HepG2 (cell line): Measurements from ENCODE around the gene BCL2L1. TPM values are rescaled to one million over a fixed set of nuclear protein-coding genes. Genes with fewer than 3 reads are reported as not detected.

Experiments
- ATAC-seq: fragments of 200-7000 bp; cut with Tn5 transposase; 3 replicates; pipeline ENCODE4 v1.9.1; 2020; ENCODE audit warnings: mild to moderate bottlenecking, moderate library complexity
- BruUV-seq: library from RNA; stranded (reverse); fragments of 400-500 nt; replicated peaks from 2 replicates; lab custom pipeline; 2021; lab: Mats Ljungman, UMichigan
- CTCF ChIA-PET: fragments of 300-600 bp; formaldehyde crosslinking; extraction: SDS; loops from one replicate; lab custom pipeline; 2021; ENCODE audit warnings: low total read pairs, inconsistent platforms, low intra/inter-chr PET ratio; lab: Yijun Ruan, JAX
- POLR2A ChIA-PET: fragments of 350-600 bp; sonication (Branson Sonifier 250); formaldehyde crosslinking; loops from one replicate; lab custom pipeline; 2020; ENCODE audit warnings: antibody characterized with exemption, inconsistent platforms; lab: Yijun Ruan, JAX
- DNase-seq: peaks from one replicate; pipeline ENCODE4 v3.0.0-alpha.2; 2015; ENCODE audit warnings: low spot score
- FAIRE-seq: peaks from 3 replicates; lab custom pipeline; 2011; peaks lifted over from hg19 to GRCh38; lab: Jason Lieb, UNC
- H2AFZ ChIP-seq: one replicate; pipeline ENCODE4 v1.6.1; 2011; ENCODE audit warnings: low read length, inconsistent platforms
- H3K27ac ChIP-seq: fragments of 300-600 bp; 3 replicates; pipeline ENCODE4 v1.8.0; 2011; ENCODE audit warnings: mixed run types, mild to moderate bottlenecking, mixed read lengths, low read length, inconsistent platforms; ENCODE audit not compliant: insufficient read depth; ENCODE audit errors: extremely low read length
- H3K27me3 ChIP-seq, 2 experiments: fragments of 200-600 bp in 1 of 2; 2 replicates in 1 of 2; 3 replicates in 1 of 2; pipeline versions ENCODE4 v1.6.0 to v1.8.0; 2011; ENCODE audit warnings: low read length in 2 of 2, mild to moderate bottlenecking in 2 of 2, moderate library complexity in 2 of 2, inconsistent platforms in 1 of 2; ENCODE audit not compliant: insufficient read depth in 2 of 2, control insufficient read depth in 1 of 2
- H3K36me3 ChIP-seq, 2 experiments: fragments of 200-600 bp in 1 of 2; replicated peaks in 1 of 2; 2 replicates in 1 of 2; 3 replicates in 1 of 2; pipeline versions ENCODE4 v1.5.1 to v1.8.0; 2011; ENCODE audit warnings: low read length in 2 of 2, inconsistent platforms in 1 of 2; ENCODE audit not compliant: insufficient read depth in 2 of 2, control insufficient read depth in 1 of 2
- H3K4me1 ChIP-seq: 2 replicates; pipeline ENCODE4 v1.5.1; 2012; ENCODE audit warnings: low read length, inconsistent platforms; ENCODE audit not compliant: insufficient read depth
- H3K4me2 ChIP-seq: 2 replicates; pipeline ENCODE4 v1.6.0; 2011; ENCODE audit warnings: low read depth, low read length, inconsistent platforms
- H3K4me3 ChIP-seq, 3 experiments: fragments of 200-600 bp in 1 of 3; sonication (generic), shearing (Covaris generic) in 1 of 3; replicated peaks in 1 of 3; 2 replicates each; pipeline ENCODE4 v1.5.1; 2011 to 2016; ENCODE audit warnings: low read length in 3 of 3, inconsistent platforms in 2 of 3, low read depth in 2 of 3, mild to moderate bottlenecking in 2 of 3, control low read depth in 1 of 3, mixed read lengths in 1 of 3; ENCODE audit not compliant: insufficient read depth in 1 of 3
- H3K79me2 ChIP-seq: one replicate; pipeline ENCODE4 v1.6.1; 2011; ENCODE audit warnings: low read length, inconsistent platforms; ENCODE audit not compliant: insufficient read depth
- H3K9ac ChIP-seq: 2 replicates; pipeline ENCODE4 v1.6.0; 2011; ENCODE audit warnings: mild to moderate bottlenecking, low read depth, low read length, inconsistent platforms; ENCODE audit not compliant: insufficient read depth
- H3K9me3 ChIP-seq: 2 replicates; pipeline ENCODE4 v1.5.1; 2012; ENCODE audit warnings: mild to moderate bottlenecking, low read length
- H4K20me1 ChIP-seq: 2 replicates; pipeline ENCODE4 v1.6.0; 2011; ENCODE audit warnings: inconsistent platforms, mild to moderate bottlenecking, low read length, moderate library complexity; ENCODE audit not compliant: insufficient read depth
- BRCA1 ChIP-seq: sonication (generic); formaldehyde crosslinking; IDR thresholded peaks from 2 replicates; pipeline ENCODE4 v1.4.0; 2020; ENCODE audit warnings: missing genetic modification reagents
- FOXK1 ChIP-seq: sonication (generic); formaldehyde crosslinking; IDR thresholded peaks from 2 replicates; pipeline ENCODE4 v1.4.0; 2020; ENCODE audit warnings: low read depth, missing genetic modification reagents, borderline replicate concordance
- MYNN ChIP-seq: sonication (generic); formaldehyde crosslinking; IDR thresholded peaks from 2 replicates; pipeline ENCODE4 v1.4.0; 2020; ENCODE audit warnings: mild to moderate bottlenecking, low read depth, missing genetic modification reagents
- NCOA2 ChIP-seq: sonication (generic); formaldehyde crosslinking; IDR thresholded peaks from 2 replicates; pipeline ENCODE4 v1.8.0; 2022; ENCODE audit warnings: inconsistent platforms
- NR3C1 ChIP-seq: sonication (generic); formaldehyde crosslinking; IDR thresholded peaks from 2 replicates; pipeline ENCODE4 v1.4.0; 2020; ENCODE audit warnings: missing genetic modification reagents
- PHF21A ChIP-seq: sonication (generic); formaldehyde crosslinking; IDR thresholded peaks from 2 replicates; pipeline ENCODE4 v1.5.0; 2020; ENCODE audit warnings: mild to moderate bottlenecking, missing genetic modification reagents
- PHF5A ChIP-seq: IDR thresholded peaks from one replicate; pipeline ENCODE4 v1.6.1; 2018; ENCODE audit warnings: low read depth, missing genetic modification reagents; ENCODE audit not compliant: unreplicated experiment
- SOX13 ChIP-seq, 3 experiments: fragments of 450-650 bp in 1 of 3; sonication (generic) in 1 of 3; formaldehyde crosslinking in 1 of 3; IDR thresholded peaks in 2 of 3; conservative IDR thresholded peaks in 1 of 3; 2 replicates each; pipeline versions ENCODE4 v1.5.0 to v1.6.1; 2016 to 2020; ENCODE audit warnings: antibody characterized with exemption in 1 of 3, mild to moderate bottlenecking in 1 of 3, missing compliant biosample characterization in 1 of 3, missing genetic modification reagents in 1 of 3, moderate library complexity in 1 of 3
- ZFP82 ChIP-seq: sonication (generic); formaldehyde crosslinking; IDR thresholded peaks from 2 replicates; pipeline ENCODE4 v1.5.1; 2020; ENCODE audit warnings: mild to moderate bottlenecking, missing genetic modification reagents, borderline replicate concordance
- ZFP90 ChIP-seq: sonication (generic); formaldehyde crosslinking; IDR thresholded peaks from 2 replicates; pipeline ENCODE4 v1.8.0; 2022; ENCODE audit warnings: missing genetic modification reagents, mild to moderate bottlenecking, inconsistent platforms, borderline replicate concordance
- ZFYVE20 ChIP-seq: sonication (generic); formaldehyde crosslinking; IDR thresholded peaks from 2 replicates; pipeline ENCODE4 v1.8.0; 2023; ENCODE audit warnings: low read depth, mild to moderate bottlenecking, moderate library complexity, missing genetic modification reagents, borderline replicate concordance
- ZNF501 ChIP-seq: sonication (generic); formaldehyde crosslinking; IDR thresholded peaks from 2 replicates; pipeline ENCODE4 v1.5.1; 2020; ENCODE audit warnings: mild to moderate bottlenecking, moderate library complexity, missing genetic modification reagents
- ZNF572 ChIP-seq: sonication (generic); formaldehyde crosslinking; IDR thresholded peaks from 2 replicates; pipeline ENCODE4 v1.5.1; 2020; ENCODE audit warnings: mild to moderate bottlenecking, missing genetic modification reagents
- ZNF766 ChIP-seq: sonication (generic); formaldehyde crosslinking; IDR thresholded peaks from 2 replicates; pipeline ENCODE4 v1.5.0; 2020; ENCODE audit warnings: missing genetic modification reagents, borderline replicate concordance
- ZNF816 ChIP-seq: sonication (generic); formaldehyde crosslinking; IDR thresholded peaks from 2 replicates; pipeline ENCODE4 v1.8.0; 2022; ENCODE audit warnings: missing genetic modification reagents, mild to moderate bottlenecking, borderline replicate concordance
- WGBS: methylation state at CpG from one replicate; pipeline ENCODE4 v1.1.6; 2017; ENCODE audit warnings: low lambda C conversion rate; 5-methylcytosine and 5-hydroxymethylcytosine counted together
- in situ Hi-C: cut with HindIII; loops from 2 replicates; pipeline ENCODE4 v1.10.0; 2017; ENCODE audit warnings: low pct_unique_long_range_greater_than_20kb; ENCODE audit not compliant: extremely low pct_ligation_motif_present
- intact Hi-C: fragments of 100-400 bp; cut with micrococcal nuclease; formaldehyde crosslinking; loops from one replicate; pipeline ENCODE4 v1.10.0; 2022; ENCODE audit not compliant: unreplicated experiment
- polyA plus RNA-seq, 8 experiments: library from polyadenylated mRNA; depleted of rRNA in 3 of 8; stranded (reverse) in 7 of 8; unstranded in 1 of 8; fragments of >200 nt; fragmentation: Illumina TruSeq in 4 of 8; extraction: Trizol in 4 of 8; gene quantifications; 2 replicates each; pipeline versions ENCODE4 v1.2.1 to v1.2.3, GENCODE V29; 2011 to 2016; ENCODE audit warnings: low read depth in 4 of 8, missing spikeins in 1 of 8, mixed read lengths in 1 of 8; ENCODE audit not compliant: insufficient read depth in 1 of 8
- total RNA-seq, 5 experiments: library from RNA; depleted of rRNA; stranded (reverse); fragments of >200 nt; fragmentation: Illumina TruSeq; extraction: Trizol; gene quantifications; 2 replicates each; pipeline ENCODE4 v1.2.3, GENCODE V29; 2016; ENCODE audit warnings: low read depth in 1 of 5
- TF ChIP-seq, protein P1 (sequence below): sonication (generic); formaldehyde crosslinking; IDR thresholded peaks from 2 replicates; pipeline ENCODE4 v1.5.1; 2020; ENCODE audit warnings: mild to moderate bottlenecking, missing genetic modification reagents
- TF ChIP-seq, protein P2 (sequence below): sonication (generic); formaldehyde crosslinking; IDR thresholded peaks from 2 replicates; pipeline ENCODE4 v1.4.0; 2020; ENCODE audit warnings: mild to moderate bottlenecking, missing genetic modification reagents

Gene BCL2L1
- total and polyA plus RNA-seq, 2 of the 13 experiments (the other 11 are each of a cell fraction or from before 2014, with no cell fraction given): 164 to 258 TPM

DNA sequence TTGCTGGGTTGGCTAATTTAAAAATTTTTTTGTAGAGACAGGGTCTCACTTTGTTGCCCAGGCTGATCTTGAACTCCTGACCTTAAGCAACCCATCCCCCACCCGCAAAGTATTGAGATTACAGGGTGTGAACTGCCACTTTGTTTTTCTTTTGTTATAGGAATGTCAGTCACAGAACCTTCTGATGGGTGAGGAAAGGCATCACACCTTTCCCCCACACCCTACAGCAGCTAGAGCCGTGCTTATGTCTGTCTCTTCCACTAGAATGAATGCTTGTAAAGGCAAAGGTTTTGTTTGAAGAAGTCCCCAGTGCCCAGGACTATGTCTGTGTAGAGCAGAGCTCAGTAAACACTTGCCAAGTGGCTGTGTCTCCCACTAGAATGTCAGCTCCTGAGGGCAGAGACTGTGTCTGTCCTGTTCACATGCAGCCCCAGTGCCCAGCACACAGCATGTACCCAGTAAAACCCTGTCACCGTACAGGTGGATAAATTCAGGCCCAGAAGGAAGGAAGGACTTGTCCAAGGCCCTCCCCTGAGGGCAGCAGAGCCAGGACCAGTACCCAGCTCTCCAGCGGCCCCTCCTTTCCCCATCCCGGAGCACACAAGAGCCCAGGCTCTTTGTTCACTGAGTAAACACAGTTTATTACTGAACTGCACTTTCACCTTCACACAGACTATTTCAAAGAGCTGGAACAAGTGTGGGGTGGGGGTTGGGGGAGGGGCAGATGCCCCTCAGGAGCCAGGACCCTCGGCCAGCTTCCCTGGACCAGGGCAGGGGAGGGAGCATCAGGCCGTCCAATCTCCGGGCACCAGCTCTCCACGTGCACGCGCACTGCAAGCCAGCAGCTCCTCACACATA lies 58.6 kb downstream of the BCL2L1 start (continued):
- TF ChIP-seq NR3C1 (CRISPR knock-in tag) (no peak), ZNF572 (no peak; the same call in 1 of the 2 replicates), MYNN (no peak; the same call in 1 of the 2 replicates), FOXK1 (peak; percentile 58; the same call in 1 of the 2 replicates), BRCA1 (CRISPR knock-in tag) (no peak), ZFP90 (no peak), ZFYVE20 (CRISPR knock-in tag) (no peak)
- TF ChIP-seq, protein P1, sequence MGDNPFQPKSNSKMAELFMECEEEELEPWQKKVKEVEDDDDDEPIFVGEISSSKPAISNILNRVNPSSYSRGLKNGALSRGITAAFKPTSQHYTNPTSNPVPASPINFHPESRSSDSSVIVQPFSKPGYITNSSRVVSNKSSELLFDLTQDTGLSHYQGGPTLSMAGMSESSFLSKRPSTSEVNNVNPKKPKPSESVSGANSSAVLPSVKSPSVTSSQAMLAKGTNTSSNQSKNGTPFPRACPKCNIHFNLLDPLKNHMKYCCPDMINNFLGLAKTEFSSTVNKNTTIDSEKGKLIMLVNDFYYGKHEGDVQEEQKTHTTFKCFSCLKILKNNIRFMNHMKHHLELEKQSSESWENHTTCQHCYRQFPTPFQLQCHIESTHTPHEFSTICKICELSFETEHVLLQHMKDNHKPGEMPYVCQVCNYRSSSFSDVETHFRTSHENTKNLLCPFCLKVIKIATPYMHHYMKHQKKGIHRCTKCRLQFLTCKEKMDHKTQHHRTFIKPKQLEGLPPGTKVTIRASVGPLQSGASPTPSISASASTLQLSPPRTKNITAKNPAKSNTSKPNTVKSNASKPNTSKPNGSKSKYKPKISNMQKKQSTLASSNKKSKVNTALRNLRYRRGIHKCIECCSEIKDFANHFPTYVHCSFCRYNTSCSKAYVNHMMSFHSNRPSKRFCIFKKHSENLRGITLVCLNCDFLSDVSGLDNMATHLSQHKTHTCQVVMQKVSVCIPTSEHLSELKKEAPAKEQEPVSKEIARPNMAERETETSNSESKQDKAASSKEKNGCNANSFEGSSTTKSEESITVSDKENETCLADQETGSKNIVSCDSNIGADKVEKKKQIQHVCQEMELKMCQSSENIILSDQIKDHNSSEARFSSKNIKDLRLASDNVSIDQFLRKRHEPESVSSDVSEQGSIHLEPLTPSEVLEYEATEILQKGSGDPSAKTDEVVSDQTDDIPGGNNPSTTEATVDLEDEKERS (CRISPR knock-in tag): peak; percentile 93

DNA sequence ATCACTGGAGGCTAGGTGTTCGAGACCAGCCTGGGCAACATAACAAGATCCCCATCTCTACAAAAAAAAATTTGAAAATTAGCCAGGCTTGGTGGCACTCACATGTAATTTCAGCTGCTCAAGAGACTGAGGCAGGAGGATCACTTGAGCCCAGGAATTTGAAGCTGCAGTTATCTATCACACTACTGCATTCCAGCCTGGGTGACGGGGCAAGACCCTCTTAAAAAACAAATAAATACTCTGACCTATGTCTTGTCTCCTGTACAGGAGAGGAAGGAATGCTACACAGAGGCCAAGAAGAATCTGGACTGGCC lies 59.2 kb downstream of the BCL2L1 start:
- ChIA-PET CTCF (interaction anchor here (5.9 kb wide), 1 partner anchor 61 kb away, joined by 100 read pairs; the partner anchor contains the start of gene BCL2L1), POLR2A (interaction anchor here (1.2 to 16.2 kb wide), 11 partner anchors 14 to 94 kb away, joined by 3 to 1981 read pairs (median 23); partner anchors contain the start of genes BCL2L1, ID1 and TPX2)
- intact Hi-C loops (loop anchor here (5.0 kb wide), 1 partner anchor 34 kb away; no protein-coding TSS in a partner anchor), in situ Hi-C loops (loop anchor here (5.0 kb wide), 1 partner anchor 59 kb away; the partner anchor contains the start of gene BCL2L1)
- H2AFZ ChIP-seq: no peak overlapping the region
- H3K79me2 ChIP-seq: peaks cover 22% of the 10 kb centered on the region
- peak overlapping the region; percentile 74 for H3K4me2 ChIP-seq
- peak overlapping the region; percentile 61; the same call in 1 of the 2 replicates for H3K9ac ChIP-seq
- ATAC-seq (no peak), FAIRE-seq (no peak), DNase-seq (no peak)
- 47% methylated on average over 2 of the region's 2 CpGs for WGBS
- H4K20me1 ChIP-seq: peaks cover 13% of the 10 kb centered on the region; the same call in 1 of the 2 replicates
- H3K36me3 ChIP-seq: peaks cover 29 to 33% of the 10 kb centered on the region in 2 experiments
- H3K4me1 ChIP-seq: peaks cover 81% of the 10 kb centered on the region
- H3K27ac ChIP-seq: peak overlapping the region; percentile 77
- H3K4me3 ChIP-seq: no peak overlapping the region; a peak in 1 of 6 replicates
- no peaks in the 10 kb centered on the region for H3K9me3 ChIP-seq
- no peaks in the 10 kb centered on the region for H3K27me3 ChIP-seq
- no TSS peak for BruUV-seq
- no peak for TF ChIP-seq ZNF816
- no peak for TF ChIP-seq NCOA2 (CRISPR knock-in tag)
- TF ChIP-seq ZNF501 (CRISPR knock-in tag): 0 out of 2 replicates have a peak, but pooled peaks have one; percentile 2
- 0 out of 2 replicates have a peak, but pooled peaks have one; percentile 71 for TF ChIP-seq ZFP82 (CRISPR knock-in tag)
- no peak for TF ChIP-seq ZNF766 (CRISPR knock-in tag)
- TF ChIP-seq PHF5A (CRISPR knock-in tag): peak; percentile 12
- TF ChIP-seq PHF21A (CRISPR knock-in tag): no peak
- TF ChIP-seq, protein P2, sequence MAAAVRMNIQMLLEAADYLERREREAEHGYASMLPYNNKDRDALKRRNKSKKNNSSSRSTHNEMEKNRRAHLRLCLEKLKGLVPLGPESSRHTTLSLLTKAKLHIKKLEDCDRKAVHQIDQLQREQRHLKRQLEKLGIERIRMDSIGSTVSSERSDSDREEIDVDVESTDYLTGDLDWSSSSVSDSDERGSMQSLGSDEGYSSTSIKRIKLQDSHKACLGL: no peak
- no peak for TF ChIP-seq SOX13 (IDR thresholded peaks at IDR 0.05)
- 0 out of 4 replicates have a peak, but pooled peaks of 1 of the 2 experiments have one; percentile 40 for TF ChIP-seq SOX13 (CRISPR knock-in tag; conservative IDR thresholded peaks at IDR 0.05 in 1 of 2, IDR thresholded peaks at IDR 0.05 in 1 of 2)
